Stimulated activated CD8-positive, alpha-beta memory T cell treated with anti-CD3 and anti-CD28 coated beads, Interleukin-4, amount 100 ng/mL, for 1 hour (primary cell): ENCODE data around the gene CDKN2D.
"Not testable (repeated sequence)": the region's sequence is repeated elsewhere in the genome, so short reads cannot be mapped to it uniquely, and the experiment has no call there.

Experiments used
- DNase-seq, 2 donors: peaks; one replicate each; pipeline ENCODE4 v3.0.0-alpha.2; 2020; ENCODE audit warnings: low read depth in 2 of 2, low spot score in 1 of 2

The CDKN2D gene

GRCh38 chr19:10552510-10553053, 16.2 kb downstream of the CDKN2D start:
- DNase-seq: no peak

GRCh38 chr19:10551698-10552301, 17.0 kb downstream of the CDKN2D start:
- no peak for DNase-seq

- DNase-seq: not testable (repeated sequence)
Observed at GRCh38 chr19:10551006-10551405, 17.8 kb downstream of the CDKN2D start.

- DNase-seq: no peak
Observed at GRCh38 chr19:10550336-10550735, 18.4 kb downstream of the CDKN2D start.

GRCh38 chr19:10549733-10550132, 19.0 kb downstream of the CDKN2D start:
- DNase-seq: no peak

GRCh38 chr19:10548746-10549276, 20.0 kb downstream of the CDKN2D start:
- DNase-seq: no peak

GRCh38 chr19:10546817-10547216, 22.0 kb downstream of the CDKN2D start:
- DNase-seq: no peak

GRCh38 chr19:10544753-10545251, 24.0 kb downstream of the CDKN2D start:
- no peak for DNase-seq

GRCh38 chr19:10544242-10544752, 24.5 kb downstream of the CDKN2D start:
- DNase-seq: no peak

GRCh38 chr19:10543420-10544241, 25.1 kb downstream of the CDKN2D start, which contains the start of gene ATG4D:
ATG4D (plus strand) TSS chr19:10543904; CDS start chr19:10544091, 187 bp downstream.
- DNase-seq: peak in 1 of 2 donors; percentile 59

GRCh38 chr19:10543059-10543419, 25.7 kb downstream of the CDKN2D start:
- no peak for DNase-seq

- not testable (repeated sequence) for DNase-seq
Observed at GRCh38 chr19:10539016-10539415, 29.8 kb downstream of the CDKN2D start.

GRCh38 chr19:10538204-10538983, 30.4 kb downstream of the CDKN2D start:
- no peak for DNase-seq

- no peak for DNase-seq
Observed at GRCh38 chr19:10537668-10538067, 31.1 kb downstream of the CDKN2D start.

- no peak for DNase-seq
Observed at GRCh38 chr19:10535613-10536012, 33.2 kb downstream of the CDKN2D start.

GRCh38 chr19:10533646-10534386, 35.0 kb downstream of the CDKN2D start:
- DNase-seq: no peak

GRCh38 chr19:10532457-10532856, 36.3 kb downstream of the CDKN2D start:
- DNase-seq: no peak

GRCh38 chr19:10526887-10527286, 41.9 kb downstream of the CDKN2D start:
- not testable (repeated sequence) for DNase-seq

- DNase-seq: no peak
Observed at GRCh38 chr19:10525636-10526035, 43.1 kb downstream of the CDKN2D start.

- no peak for DNase-seq
Observed at GRCh38 chr19:10523135-10523636, 45.6 kb downstream of the CDKN2D start.
